ENCODE results near the gene CACNA1S. TPM values are rescaled to one million over a fixed set of nuclear protein-coding genes. Genes with fewer than 3 reads are reported as not detected.

The CACNA1S gene
- total and polyA plus RNA-seq, 2 of the 8 experiments (the other 6 are each of a cell fraction or from before 2014, with no cell fraction given) = 0.06 TPM; not detected in 1

DNA sequence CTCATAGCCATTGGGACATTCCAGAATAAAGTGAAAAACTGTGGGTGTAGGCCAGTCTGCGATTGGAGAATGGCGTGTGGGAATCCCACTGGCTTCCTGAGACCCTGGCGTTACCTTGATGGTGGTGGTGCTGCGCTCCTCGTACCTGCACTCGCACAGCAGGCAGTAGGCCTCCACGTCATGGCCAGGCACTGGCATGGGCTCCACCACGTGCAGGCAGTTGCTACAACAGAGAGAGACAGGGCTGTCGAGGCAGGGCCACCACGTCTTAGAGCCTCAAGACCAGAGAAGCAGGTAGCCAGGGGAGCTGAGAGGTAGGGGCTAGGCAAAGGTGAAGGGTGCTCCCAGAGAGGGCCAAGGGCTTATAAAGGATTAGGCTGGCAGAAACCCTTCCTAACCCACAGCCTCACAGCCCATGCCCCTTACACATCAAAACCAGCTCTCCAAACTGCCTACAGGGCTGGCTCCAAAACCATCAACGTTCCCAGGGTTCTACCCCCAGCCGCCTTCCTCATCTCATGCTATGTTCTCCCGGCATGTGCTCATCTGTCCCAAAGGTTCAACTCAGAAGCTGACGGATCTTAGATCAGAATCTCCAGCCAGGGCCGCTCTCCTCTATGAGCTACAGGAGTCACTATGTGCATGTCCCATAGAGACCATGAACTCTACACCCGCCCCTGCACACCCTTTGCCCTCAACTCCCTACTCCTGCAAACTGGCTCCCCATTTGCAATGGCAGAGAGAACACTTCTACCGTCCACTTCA is 34.6 kb upstream of the CACNA1S start:
- H2BK15ac ChIP-seq (ENCODE audit: low read length) = no peak overlapping the region
- no peak overlapping the region for H3K56ac ChIP-seq (replicated peaks; ENCODE audit: insufficient read length, low read depth, low read length)
- H2BK20ac ChIP-seq (ENCODE audit: low read length) = no peak overlapping the region
- no peak overlapping the region for H3K27ac ChIP-seq (ENCODE audit: low read depth, low read length)
- peaks cover 56 to 91% (median 86%) of the 10 kb centered on the region in 4 experiments for H3K36me3 ChIP-seq (ENCODE audit: control insufficient read depth in 2 of 4, insufficient read depth in 4 of 4, low read length in 3 of 4)
- H3K4me3 ChIP-seq (ENCODE audit: extremely low read depth in 1 of 4, insufficient read depth in 2 of 4, low read depth in 3 of 4, low read length in 4 of 4) = no peak overlapping the region
- no peaks in the 10 kb centered on the region for H3K27me3 ChIP-seq (replicated peaks in 1 of 4; ENCODE audit: control insufficient read depth in 3 of 4, extremely low read depth in 1 of 4, insufficient read depth in 3 of 4, low read length in 3 of 4)
- no peak overlapping the region for H2BK12ac ChIP-seq (ENCODE audit: low read depth, low read length)
- H4K8ac ChIP-seq (ENCODE audit: extremely low read depth, insufficient read depth, low read length) = no peak overlapping the region; the same call in 1 of the 2 replicates
- H3K18ac ChIP-seq (ENCODE audit: extremely low read depth, low read length) = no peak overlapping the region
- H4K20me1 ChIP-seq (replicated peaks in 1 of 2; ENCODE audit: control insufficient read depth in 1 of 2, insufficient read depth in 2 of 2, low read length in 2 of 2) = peaks cover 8 to 18% of the 10 kb centered on the region in 2 experiments
- 84% methylated on average over 17 of the region's 17 CpGs; no CpG with 5 or more reads in 1 of the 2 experiments for WGBS, 2 experiments (ENCODE audit: extremely low coverage in 1 of 2, insufficient coverage in 1 of 2, insufficient read length in 1 of 2, insufficient replicate concordance in 2 of 2, low coverage in 1 of 2, low lambda C conversion rate in 2 of 2, missing lambda C conversion rate in 1 of 2)
- no peak overlapping the region for H2BK5ac ChIP-seq (ENCODE audit: low read depth, low read length)
- H3K14ac ChIP-seq (ENCODE audit: insufficient read length) = no peak overlapping the region
- H3K4ac ChIP-seq (replicated peaks; ENCODE audit: insufficient read length, low read depth, low read length) = no peak overlapping the region
- no peak overlapping the region for H2BK120ac ChIP-seq (replicated peaks; ENCODE audit: low read depth, low read length)
- FAIRE-seq = no peak
- H2AK5ac ChIP-seq (ENCODE audit: low read depth, low read length) = no peak overlapping the region
- no peaks in the 10 kb centered on the region for H3K79me2 ChIP-seq (ENCODE audit: control insufficient read depth in 1 of 2, insufficient read depth in 2 of 2, low read length in 2 of 2)
- H2AFZ ChIP-seq (ENCODE audit: low read length) = no peak overlapping the region
- no peaks in the 10 kb centered on the region for H3K23me2 ChIP-seq (ENCODE audit: low read depth, low read length)
- no peaks in the 10 kb centered on the region for H3K79me1 ChIP-seq (ENCODE audit: low read depth, low read length)
- no peak overlapping the region for H3K9ac ChIP-seq (replicated peaks in 1 of 4; ENCODE audit: extremely low read depth in 1 of 4, low read depth in 3 of 4, low read length in 3 of 4)
- H3K4me2 ChIP-seq (ENCODE audit: insufficient read depth in 1 of 2, low read depth in 2 of 2, low read length in 2 of 2) = no peak overlapping the region
- H4K91ac ChIP-seq (replicated peaks; ENCODE audit: insufficient read length, low read length) = no peak overlapping the region
- no peak for DNase-seq (ENCODE audit: low read depth in 1 of 2, low spot score in 2 of 2)
- no peak overlapping the region for H4K5ac ChIP-seq (ENCODE audit: insufficient read length, low read depth, low read length)
- H3K4me1 ChIP-seq (replicated peaks in 1 of 4; ENCODE audit: control insufficient read depth in 3 of 4, insufficient read depth in 4 of 4, low read length in 3 of 4) = no peaks in the 10 kb centered on the region
- H3K23ac ChIP-seq (ENCODE audit: insufficient read length) = no peak overlapping the region
- POLR2A ChIA-PET (ENCODE audit: partially characterized antibody) = interaction anchor here (1.0 to 3.8 kb wide), 5 partner anchors 9 to 22 kb away, joined by 4 to 28 read pairs (median 4); no protein-coding TSS in a partner anchor
- CTCF ChIA-PET (ENCODE audit: partially characterized antibody) = interaction anchor here (0.8 to 4.3 kb wide), 7 partner anchors 8 to 168 kb away, joined by 3 to 32 read pairs (median 4); no protein-coding TSS in a partner anchor
- no peaks in the 10 kb centered on the region for H3K9me3 ChIP-seq (ENCODE audit: insufficient read depth in 2 of 2, low read depth in 1 of 2, low read length in 1 of 2)
- TF ChIP-seq RBBP5 (IDR thresholded peaks at IDR 0.05; ENCODE audit: borderline replicate concordance, low read depth, low read length) = no peak
- TF ChIP-seq TAF1 (IDR thresholded peaks at IDR 0.05; ENCODE audit: low read depth, low read length) = no peak
- no peak for TF ChIP-seq ASH2L (IDR thresholded peaks at IDR 0.05; ENCODE audit: low read length)
- no peak for TF ChIP-seq KDM4A (IDR thresholded peaks at IDR 0.05; ENCODE audit: low read depth, low read length, severe bottlenecking)
- no peak for TF ChIP-seq SIN3A (conservative IDR thresholded peaks at IDR 0.05 in 1 of 2, IDR thresholded peaks at IDR 0.05 in 1 of 2; ENCODE audit: low read depth in 1 of 2, low read length in 2 of 2)
- no peak for TF ChIP-seq HDAC6 (IDR thresholded peaks at IDR 0.05; ENCODE audit: low read depth, low read length)
- TF ChIP-seq BACH1 (IDR thresholded peaks at IDR 0.05; ENCODE audit: low read length) = no peak
- TF ChIP-seq SIRT6 (IDR thresholded peaks at IDR 0.05; ENCODE audit: low read length) = no peak
- TF ChIP-seq, protein P1, sequence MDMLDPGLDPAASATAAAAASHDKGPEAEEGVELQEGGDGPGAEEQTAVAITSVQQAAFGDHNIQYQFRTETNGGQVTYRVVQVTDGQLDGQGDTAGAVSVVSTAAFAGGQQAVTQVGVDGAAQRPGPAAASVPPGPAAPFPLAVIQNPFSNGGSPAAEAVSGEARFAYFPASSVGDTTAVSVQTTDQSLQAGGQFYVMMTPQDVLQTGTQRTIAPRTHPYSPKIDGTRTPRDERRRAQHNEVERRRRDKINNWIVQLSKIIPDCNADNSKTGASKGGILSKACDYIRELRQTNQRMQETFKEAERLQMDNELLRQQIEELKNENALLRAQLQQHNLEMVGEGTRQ (IDR thresholded peaks at IDR 0.05; ENCODE audit: low read length) = no peak
- TF ChIP-seq KDM5A (IDR thresholded peaks at IDR 0.05; ENCODE audit: low read length) = no peak
- TF ChIP-seq PHF8 (conservative IDR thresholded peaks at IDR 0.05; ENCODE audit: low read depth, low read length) = no peak
- TF ChIP-seq CREB1 (IDR thresholded peaks at IDR 0.05) = no peak

All from H1 (cell line).